Sigmoid colon (tissue), 7 donors: Measurements from ENCODE around the gene PROX1. TPM values are rescaled to one million over a fixed set of nuclear protein-coding genes. Genes with fewer than 3 reads are reported as not detected.

Source experiments
- DNase-seq: peaks from one replicate; pipeline ENCODE4 v3.0.0-alpha.2; 2019
- H3K27ac ChIP-seq, 4 donors: fragments of 200-600 bp; sonication (generic); one replicate each; pipeline ENCODE4 v1.5.1; 2016 to 2019; ENCODE audit warnings: mild to moderate bottlenecking in 1 of 4
- H3K27me3 ChIP-seq, 3 donors: fragments of 200-600 bp; sonication (generic); one replicate each; pipeline ENCODE4 v1.5.1; 2019; ENCODE audit warnings: mild to moderate bottlenecking in 1 of 3
- H3K36me3 ChIP-seq, 4 donors: fragments of 200-600 bp; sonication (generic); one replicate each; pipeline ENCODE4 v1.5.1; 2016 to 2019
- H3K4me1 ChIP-seq, 4 donors: fragments of 200-600 bp; sonication (generic); one replicate each; pipeline ENCODE4 v1.5.1; 2017 to 2019
- H3K4me3 ChIP-seq, 4 donors: fragments of 200-600 bp; sonication (generic); one replicate each; pipeline ENCODE4 v1.5.1; 2017 to 2019; ENCODE audit warnings: mild to moderate bottlenecking in 2 of 4, moderate library complexity in 1 of 4
- H3K9me3 ChIP-seq, 4 donors: fragments of 200-600 bp in 3 of 4; sonication (generic) in 3 of 4; one replicate each; pipeline versions ENCODE4 v1.5.1 to v1.6.1; 2013 to 2019
- CTCF ChIP-seq, 4 experiments: fragments of 450-650 bp in 3 of 4; fragments of 200-600 bp in 1 of 4; IDR thresholded peaks; one replicate each; pipeline ENCODE4 v1.5.1; 2016 to 2019; ENCODE audit warnings: antibody characterized with exemption in 4 of 4, mild to moderate bottlenecking in 3 of 4, moderate library complexity in 2 of 4
- EP300 ChIP-seq, 4 donors: sonication (generic); formaldehyde crosslinking; IDR thresholded peaks; one replicate each; pipeline ENCODE4 v1.6.1; 2017; ENCODE audit warnings: antibody characterized with exemption in 4 of 4
- POLR2A ChIP-seq, 2 donors: fragments of 450-650 bp; IDR thresholded peaks; one replicate each; pipeline ENCODE4 v1.6.1; 2016; ENCODE audit warnings: antibody characterized with exemption in 2 of 2, mild to moderate bottlenecking in 2 of 2, moderate library complexity in 2 of 2
- POLR2AphosphoS5 ChIP-seq, 4 donors: sonication (generic); formaldehyde crosslinking; IDR thresholded peaks; one replicate each; pipeline ENCODE4 v1.6.1; 2017; ENCODE audit warnings: antibody characterized with exemption in 4 of 4
- WGBS, 2 donors: extraction: QIAGEN DNeasy Blood & Tissue Kit; methylation state at CpG; one replicate each; pipeline ENCODE4 v1.1.7; 2013; 5-methylcytosine and 5-hydroxymethylcytosine counted together
- intact Hi-C: fragments of 100-400 bp; cut with DNase I; formaldehyde crosslinking; loops from one replicate; pipeline ENCODE4 v1.15.1; 2023
- polyA plus RNA-seq, 3 donors: library from polyadenylated mRNA; stranded (reverse); fragments of 200-250 nt; gene quantifications; one replicate each; pipeline ENCODE4 v1.2.3, GENCODE V29; 2013
- total RNA-seq, 4 donors: library from RNA; depleted of rRNA; stranded (reverse); fragments of >200 nt; gene quantifications; one replicate each; pipeline ENCODE4 v1.1.0, GENCODE V29; 2016
- donor health status: healthy with polysubstance abuse.
- donor health status: Bipolar disorder and iron deficiency.
- donor health status: healthy.

PROX1 gene
- total and polyA plus RNA-seq, 7 donors, result 1.4 to 7.7 (median 5.4) TPM

- no peak overlapping the region for H3K4me3 ChIP-seq
- H3K27ac ChIP-seq, result no peak overlapping the region
- H3K36me3 ChIP-seq, result no peaks in the 10 kb centered on the region
- DNase-seq, result no peak
- no peaks in the 10 kb centered on the region for H3K4me1 ChIP-seq
- no peaks in the 10 kb centered on the region for H3K27me3 ChIP-seq
- 26 to 38% methylated on average over 6 of the region's 6 CpGs for WGBS, 2 donors
- no peaks in the 10 kb centered on the region for H3K9me3 ChIP-seq
- intact Hi-C loops, result no loop called here
- TF ChIP-seq POLR2A (IDR thresholded peaks at IDR 0.05), result no peak
- TF ChIP-seq POLR2AphosphoS5 (IDR thresholded peaks at IDR 0.05), result no peak
- no peak for TF ChIP-seq CTCF (IDR thresholded peaks at IDR 0.05)
- no peak for TF ChIP-seq EP300 (IDR thresholded peaks at IDR 0.05)
Observed at GRCh38 chr1:213947200-213947801, 40.5 kb upstream of the PROX1 start.

GRCh38 chr1:213951876-213952275 is 35.9 kb upstream of the PROX1 start:
- intact Hi-C loops, result no loop called here
- no peak for TF ChIP-seq POLR2A (IDR thresholded peaks at IDR 0.05)
- no peak for TF ChIP-seq CTCF (IDR thresholded peaks at IDR 0.05)
- no peak for TF ChIP-seq EP300 (IDR thresholded peaks at IDR 0.05)
- no peak for TF ChIP-seq POLR2AphosphoS5 (IDR thresholded peaks at IDR 0.05)
- H3K36me3 ChIP-seq, result no peaks in the 10 kb centered on the region
- H3K9me3 ChIP-seq, result no peaks in the 10 kb centered on the region
- H3K4me3 ChIP-seq, result no peak overlapping the region
- H3K27me3 ChIP-seq, result no peaks in the 10 kb centered on the region
- DNase-seq, result no peak
- H3K27ac ChIP-seq, result no peak overlapping the region
- no peaks in the 10 kb centered on the region for H3K4me1 ChIP-seq
- WGBS, 2 donors, result 89 to 92% methylated on average over 5 of the region's 5 CpGs

- 80 to 88% methylated on average over 8 of the region's 8 CpGs for WGBS, 2 donors
- intact Hi-C loops, result no loop called here
Observed at GRCh38 chr1:213953806-213954205, 34.0 kb upstream of the PROX1 start.

GRCh38 chr1:213956295-213956770 is 31.4 kb upstream of the PROX1 start:
- H3K9me3 ChIP-seq, result no peaks in the 10 kb centered on the region
- H3K4me1 ChIP-seq, result no peaks in the 10 kb centered on the region
- 73 to 85% methylated on average over 8 of the region's 8 CpGs for WGBS, 2 donors
- no peak overlapping the region for H3K4me3 ChIP-seq
- no peak overlapping the region for H3K27ac ChIP-seq
- H3K27me3 ChIP-seq, result no peaks in the 10 kb centered on the region
- no peaks in the 10 kb centered on the region for H3K36me3 ChIP-seq
- TF ChIP-seq POLR2A (IDR thresholded peaks at IDR 0.05) (no peak), CTCF (IDR thresholded peaks at IDR 0.05) (no peak), EP300 (IDR thresholded peaks at IDR 0.05) (no peak), POLR2AphosphoS5 (IDR thresholded peaks at IDR 0.05) (no peak)
- no peak for DNase-seq
- intact Hi-C loops, result no loop called here

More at GRCh38 chr1:213953806-213954205, 34.0 kb upstream of the PROX1 start:
- no peaks in the 10 kb centered on the region for H3K27me3 ChIP-seq
- H3K4me1 ChIP-seq, result no peaks in the 10 kb centered on the region
- no peak overlapping the region for H3K27ac ChIP-seq
- no peaks in the 10 kb centered on the region for H3K9me3 ChIP-seq
- no peak for DNase-seq
- no peak overlapping the region for H3K4me3 ChIP-seq
- H3K36me3 ChIP-seq, result no peaks in the 10 kb centered on the region
- TF ChIP-seq POLR2A (IDR thresholded peaks at IDR 0.05) (no peak), CTCF (IDR thresholded peaks at IDR 0.05) (no peak), EP300 (IDR thresholded peaks at IDR 0.05) (no peak), POLR2AphosphoS5 (IDR thresholded peaks at IDR 0.05) (no peak)

GRCh38 chr1:213958346-213958745 is 29.4 kb upstream of the PROX1 start:
- Histone ChIP-seq H3K4me3 (no peak overlapping the region), H3K27ac (no peak overlapping the region), H3K36me3 (no peaks in the 10 kb centered on the region), H3K9me3 (no peaks in the 10 kb centered on the region), H3K27me3 (no peaks in the 10 kb centered on the region), H3K4me1 (no peaks in the 10 kb centered on the region)
- TF ChIP-seq POLR2AphosphoS5 (IDR thresholded peaks at IDR 0.05) (no peak), EP300 (IDR thresholded peaks at IDR 0.05) (no peak), CTCF (IDR thresholded peaks at IDR 0.05) (no peak), POLR2A (IDR thresholded peaks at IDR 0.05) (no peak)
- no peak for DNase-seq
- WGBS, 2 donors, result 90 to 94% methylated on average over 2 of the region's 2 CpGs
- intact Hi-C loops, result no loop called here
